Endothelial cell (in vitro differentiated cells): ENCODE measurements around the gene EFHB. TPM values are rescaled to one million over a fixed set of nuclear protein-coding genes. Genes with fewer than 3 reads are reported as not detected.
"Not testable (repeated sequence)": the region's sequence is repeated elsewhere in the genome, so short reads cannot be mapped to it uniquely, and the experiment has no call there.

ENCODE experiments used
- DNase-seq: peaks from one replicate; pipeline ENCODE4 v3.0.0; 2021; ENCODE audit warnings: low spot score
- H3K27ac Mint-ChIP-seq: one replicate; pipeline ENCODE4 v1.8.0; 2021; ENCODE audit warnings: mixed read lengths, inconsistent platforms; ENCODE audit not compliant: unreplicated experiment
- H3K27me3 Mint-ChIP-seq: one replicate; pipeline ENCODE4 v1.8.0; 2021; ENCODE audit warnings: mild to moderate bottlenecking, moderate library complexity, mixed read lengths, inconsistent platforms; ENCODE audit not compliant: unreplicated experiment
- H3K36me3 Mint-ChIP-seq: one replicate; pipeline ENCODE4 v1.8.0; 2021; ENCODE audit warnings: mild to moderate bottlenecking, low read depth, mixed read lengths, inconsistent platforms; ENCODE audit not compliant: unreplicated experiment
- H3K4me1 Mint-ChIP-seq: one replicate; pipeline ENCODE4 v1.8.0; 2021; ENCODE audit warnings: mild to moderate bottlenecking, mixed read lengths, inconsistent platforms; ENCODE audit not compliant: unreplicated experiment
- H3K4me3 Mint-ChIP-seq: one replicate; pipeline ENCODE4 v1.8.0; 2021; ENCODE audit warnings: mild to moderate bottlenecking, mixed read lengths, inconsistent platforms; ENCODE audit not compliant: unreplicated experiment
- H3K9me3 Mint-ChIP-seq: one replicate; pipeline ENCODE4 v1.8.0; 2021; ENCODE audit warnings: mixed read lengths, inconsistent platforms; ENCODE audit not compliant: unreplicated experiment
- total RNA-seq: library from RNA; stranded (reverse); fragmentation: NEBNext Ultra II Directional; extraction: Animal tissue kit (Norgen Biotek cat#: 25700); gene quantifications from one replicate; pipeline ENCODE4 v1.2.1, GENCODE V29; 2021; ENCODE audit not compliant: unreplicated experiment
- TF ChIP-seq, protein P1 (sequence below): fragments of 200-600 bp; sonication (generic); IDR thresholded peaks from one replicate; pipeline ENCODE4 v1.5.0; 2021; ENCODE audit warnings: antibody characterized with exemption; ENCODE audit not compliant: unreplicated experiment

The EFHB gene
- total RNA-seq, 1 donor from 2014 or later: 1.6 TPM

DNA sequence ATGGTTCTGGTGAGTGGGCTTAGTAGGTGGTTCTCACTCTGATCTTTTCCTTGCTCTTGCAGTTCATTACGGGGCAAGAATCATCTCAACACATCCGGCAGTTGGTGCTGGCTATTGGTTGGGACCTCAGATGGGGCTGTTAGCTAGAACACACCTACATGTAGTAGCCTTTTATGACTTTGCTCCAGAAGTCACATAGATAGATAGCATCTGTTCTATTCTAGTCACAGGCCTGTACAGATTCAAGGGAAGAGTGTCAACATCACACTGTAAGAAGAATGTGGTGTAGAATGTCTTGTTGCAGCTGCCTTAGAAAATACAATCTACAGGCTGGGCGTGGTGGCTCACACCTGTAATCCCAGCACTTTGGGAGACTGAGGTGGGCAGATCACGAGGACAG lies 27.9 kb upstream of the EFHB start:
- Mint-ChIP-seq H3K27me3 (no peaks in the 10 kb centered on the region), H3K4me3 (no peak overlapping the region), H3K27ac (no peak overlapping the region), H3K36me3 (peaks cover 8% of the 10 kb centered on the region), H3K4me1 (peaks cover 2% of the 10 kb centered on the region), H3K9me3 (no peaks in the 10 kb centered on the region)
- TF ChIP-seq, protein P1, sequence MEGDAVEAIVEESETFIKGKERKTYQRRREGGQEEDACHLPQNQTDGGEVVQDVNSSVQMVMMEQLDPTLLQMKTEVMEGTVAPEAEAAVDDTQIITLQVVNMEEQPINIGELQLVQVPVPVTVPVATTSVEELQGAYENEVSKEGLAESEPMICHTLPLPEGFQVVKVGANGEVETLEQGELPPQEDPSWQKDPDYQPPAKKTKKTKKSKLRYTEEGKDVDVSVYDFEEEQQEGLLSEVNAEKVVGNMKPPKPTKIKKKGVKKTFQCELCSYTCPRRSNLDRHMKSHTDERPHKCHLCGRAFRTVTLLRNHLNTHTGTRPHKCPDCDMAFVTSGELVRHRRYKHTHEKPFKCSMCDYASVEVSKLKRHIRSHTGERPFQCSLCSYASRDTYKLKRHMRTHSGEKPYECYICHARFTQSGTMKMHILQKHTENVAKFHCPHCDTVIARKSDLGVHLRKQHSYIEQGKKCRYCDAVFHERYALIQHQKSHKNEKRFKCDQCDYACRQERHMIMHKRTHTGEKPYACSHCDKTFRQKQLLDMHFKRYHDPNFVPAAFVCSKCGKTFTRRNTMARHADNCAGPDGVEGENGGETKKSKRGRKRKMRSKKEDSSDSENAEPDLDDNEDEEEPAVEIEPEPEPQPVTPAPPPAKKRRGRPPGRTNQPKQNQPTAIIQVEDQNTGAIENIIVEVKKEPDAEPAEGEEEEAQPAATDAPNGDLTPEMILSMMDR: no peak
- DNase-seq: no peak

DNA sequence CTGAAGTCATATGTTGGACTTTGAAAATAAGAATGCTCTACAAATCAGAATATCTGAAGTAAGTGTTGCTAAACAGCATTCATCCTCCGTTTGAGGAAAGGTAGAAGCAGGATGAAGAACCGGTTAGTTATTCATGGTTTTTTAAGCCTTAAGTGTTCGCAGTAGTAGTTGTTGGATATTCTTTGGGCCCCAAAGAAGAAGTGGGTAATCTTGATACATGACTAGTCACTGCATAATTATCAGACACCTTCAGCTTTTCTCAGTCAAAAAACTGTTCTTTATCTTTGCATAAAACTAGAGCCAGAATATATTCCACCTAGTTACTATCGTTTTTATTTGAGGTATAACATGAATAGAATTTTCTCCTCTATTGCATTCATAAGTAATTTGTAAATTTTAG lies 26.7 kb upstream of the EFHB start:
- Mint-ChIP-seq H3K27ac (no peak overlapping the region), H3K9me3 (no peaks in the 10 kb centered on the region), H3K27me3 (no peaks in the 10 kb centered on the region), H3K4me3 (no peak overlapping the region), H3K4me1 (no peaks in the 10 kb centered on the region), H3K36me3 (peaks cover 8% of the 10 kb centered on the region)
- no peak for DNase-seq
- TF ChIP-seq, protein P1: no peak

DNA sequence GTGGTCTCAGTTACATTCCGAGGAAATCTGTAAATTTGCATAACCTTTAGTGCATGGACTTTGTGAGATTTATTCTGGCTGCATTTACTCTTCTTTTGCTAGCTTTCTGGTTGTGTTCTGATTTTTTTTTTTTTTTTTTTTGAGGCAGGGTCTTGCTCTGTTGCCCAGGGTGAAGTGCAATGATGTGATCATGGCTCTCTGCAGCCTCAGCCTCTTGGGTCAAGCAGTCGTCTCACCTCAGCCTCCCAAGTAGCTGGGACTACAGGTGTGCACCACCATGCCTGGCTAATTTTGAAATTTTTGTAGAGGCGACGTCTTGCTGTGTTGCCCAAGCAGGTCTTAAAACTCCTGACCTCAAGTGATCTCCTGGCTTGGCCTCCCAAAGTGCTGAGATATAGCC lies 25.5 kb upstream of the EFHB start:
- H3K36me3 Mint-ChIP-seq: peaks cover 12% of the 10 kb centered on the region
- H3K27me3 Mint-ChIP-seq: no peaks in the 10 kb centered on the region
- DNase-seq: no peak
- no peaks in the 10 kb centered on the region for H3K4me1 Mint-ChIP-seq
- H3K27ac Mint-ChIP-seq: no peak overlapping the region
- no peak overlapping the region for H3K4me3 Mint-ChIP-seq
- no peaks in the 10 kb centered on the region for H3K9me3 Mint-ChIP-seq
- TF ChIP-seq, protein P1: no peak

DNA sequence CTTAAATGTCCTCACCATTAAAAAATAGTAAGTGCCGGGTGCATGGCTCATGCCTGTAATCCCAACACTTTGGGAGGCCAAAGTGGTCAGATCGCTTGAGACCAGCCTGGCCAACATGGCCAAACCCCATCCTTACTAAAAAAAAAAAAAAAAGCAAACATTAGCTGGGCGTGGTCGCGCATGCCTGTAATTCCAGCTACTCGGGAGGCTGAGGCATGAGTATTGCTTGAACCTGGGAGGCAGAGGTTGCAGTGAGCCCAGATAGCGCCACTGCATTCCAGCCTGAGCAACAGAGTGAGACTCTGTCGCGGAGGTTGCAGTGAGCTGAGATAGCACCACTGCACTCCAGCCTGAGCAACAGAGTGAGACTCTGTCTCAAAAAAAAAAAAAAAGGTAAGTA lies 23.3 kb upstream of the EFHB start:
- not testable (repeated sequence) for H3K27ac Mint-ChIP-seq, H3K4me3 Mint-ChIP-seq, DNase-seq, H3K27me3 Mint-ChIP-seq, H3K9me3 Mint-ChIP-seq, H3K4me1 Mint-ChIP-seq
- H3K36me3 Mint-ChIP-seq: peaks cover 12% of the 10 kb centered on the region

DNA sequence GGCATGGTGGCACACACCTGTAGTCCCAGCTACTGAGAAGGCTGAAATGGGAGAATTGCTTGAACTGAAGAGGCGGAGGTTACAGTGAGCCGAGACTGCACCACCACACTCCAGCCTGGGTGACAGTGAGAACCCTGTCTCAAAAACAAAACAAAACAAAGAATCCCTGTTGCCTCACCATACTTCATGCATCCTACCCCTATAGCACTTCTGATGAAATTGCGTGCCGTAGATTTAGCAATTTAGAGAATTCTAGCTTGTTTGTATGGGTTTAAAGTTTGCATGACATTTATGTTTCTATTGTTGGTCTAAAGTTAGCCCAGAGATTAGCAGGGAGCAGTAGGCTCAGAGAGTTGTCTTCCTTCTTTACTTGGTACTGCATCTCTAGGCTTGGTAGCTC lies 20.7 kb upstream of the EFHB start:
- Mint-ChIP-seq H3K9me3 (no peaks in the 10 kb centered on the region), H3K36me3 (peaks cover 13% of the 10 kb centered on the region), H3K4me3 (no peak overlapping the region), H3K4me1 (peaks cover 7% of the 10 kb centered on the region), H3K27me3 (no peaks in the 10 kb centered on the region), H3K27ac (no peak overlapping the region)
- DNase-seq: no peak
- TF ChIP-seq, protein P1: no peak

DNA sequence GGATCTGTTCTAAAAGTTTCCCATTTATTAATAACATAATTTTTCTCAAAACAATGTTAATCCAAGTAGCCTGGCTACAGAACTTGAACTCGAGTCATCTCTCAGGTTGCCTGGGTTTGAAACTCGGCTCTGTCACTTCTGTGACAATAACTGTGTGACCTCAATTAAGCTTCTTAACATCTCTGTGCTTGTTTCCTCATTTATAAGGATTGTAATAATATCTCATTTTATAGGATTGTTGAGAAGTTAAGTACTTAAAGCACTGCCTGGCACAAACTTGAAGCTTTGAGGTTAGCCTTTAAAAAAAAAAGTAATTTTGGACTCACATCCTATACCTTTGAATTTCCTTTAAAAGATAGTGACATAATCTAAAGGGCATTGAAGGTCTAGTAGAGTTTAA lies 16.3 kb upstream of the EFHB start:
- Mint-ChIP-seq H3K4me1 (peaks cover 28% of the 10 kb centered on the region), H3K4me3 (no peak overlapping the region), H3K36me3 (peaks cover 12% of the 10 kb centered on the region), H3K27ac (no peak overlapping the region), H3K9me3 (no peaks in the 10 kb centered on the region), H3K27me3 (peaks cover 17% of the 10 kb centered on the region)
- no peak for DNase-seq
- TF ChIP-seq, protein P1: no peak
